GM06990 (cell line): ENCODE measurements around the gene MED29.

Experiments
- DNase-seq: peaks from one replicate; pipeline ENCODE4 v3.0.0-alpha.2; 2011; ENCODE audit not compliant: insufficient read length; ENCODE audit errors: extremely low read depth
- H3K27me3 ChIP-seq: replicated peaks from 2 replicates; pipeline ENCODE4 v1.6.0; 2011; ENCODE audit warnings: low read length; ENCODE audit not compliant: control insufficient read depth, insufficient read depth
- H3K36me3 ChIP-seq: 2 replicates; pipeline ENCODE4 v1.5.1; 2011; ENCODE audit warnings: low read length; ENCODE audit not compliant: control insufficient read depth, insufficient read depth
- H3K4me3 ChIP-seq: replicated peaks from 2 replicates; pipeline ENCODE4 v1.5.1; 2011; ENCODE audit warnings: low read depth, mild to moderate bottlenecking, control low read depth, low read length
- TF ChIP-seq, protein P1 (sequence below): IDR thresholded peaks from 2 replicates; pipeline ENCODE4 v1.5.1; 2011; ENCODE audit warnings: low read length, control low read depth, mild to moderate bottlenecking, inconsistent platforms; ENCODE audit not compliant: insufficient read depth, poor library complexity, severe bottlenecking

The MED29 gene

DNA sequence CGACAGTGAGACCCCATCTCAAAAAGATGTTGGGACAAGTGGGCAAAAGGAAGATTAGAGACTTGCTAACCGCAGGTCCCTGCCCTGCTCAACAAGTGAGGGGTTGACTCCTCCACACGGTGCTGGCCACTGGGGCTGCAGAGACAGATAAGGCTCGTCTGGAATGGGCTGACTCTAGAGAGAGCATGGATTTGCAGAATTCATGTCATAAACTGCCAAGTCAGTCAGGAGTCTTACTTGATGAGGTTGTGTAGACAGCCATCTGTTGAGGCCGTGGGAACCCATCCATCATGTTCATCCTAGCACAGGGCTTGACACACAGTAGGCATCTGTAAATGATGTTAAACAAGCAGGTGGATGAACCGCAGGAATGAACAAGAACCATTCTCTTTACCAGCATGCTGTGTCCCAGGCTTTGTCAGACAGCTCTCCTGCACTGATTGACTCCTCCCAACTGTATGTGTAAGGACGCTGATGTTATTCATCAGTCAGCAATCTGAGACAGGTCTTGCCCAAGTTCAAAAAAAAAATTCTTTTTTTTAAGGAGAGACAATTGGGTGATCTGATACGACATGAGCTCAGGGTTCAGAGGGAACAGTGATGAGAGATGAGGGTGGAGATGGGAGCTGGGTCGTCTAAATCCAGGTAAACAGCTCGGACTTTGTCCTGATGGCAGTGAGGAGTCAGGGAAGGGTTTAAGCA, 9.1 kb upstream of the MED29 start:
- no peak for DNase-seq
- H3K36me3 ChIP-seq, result peaks cover 36% of the 10 kb centered on the region
- no peak overlapping the region for H3K4me3 ChIP-seq
- TF ChIP-seq, protein P1, sequence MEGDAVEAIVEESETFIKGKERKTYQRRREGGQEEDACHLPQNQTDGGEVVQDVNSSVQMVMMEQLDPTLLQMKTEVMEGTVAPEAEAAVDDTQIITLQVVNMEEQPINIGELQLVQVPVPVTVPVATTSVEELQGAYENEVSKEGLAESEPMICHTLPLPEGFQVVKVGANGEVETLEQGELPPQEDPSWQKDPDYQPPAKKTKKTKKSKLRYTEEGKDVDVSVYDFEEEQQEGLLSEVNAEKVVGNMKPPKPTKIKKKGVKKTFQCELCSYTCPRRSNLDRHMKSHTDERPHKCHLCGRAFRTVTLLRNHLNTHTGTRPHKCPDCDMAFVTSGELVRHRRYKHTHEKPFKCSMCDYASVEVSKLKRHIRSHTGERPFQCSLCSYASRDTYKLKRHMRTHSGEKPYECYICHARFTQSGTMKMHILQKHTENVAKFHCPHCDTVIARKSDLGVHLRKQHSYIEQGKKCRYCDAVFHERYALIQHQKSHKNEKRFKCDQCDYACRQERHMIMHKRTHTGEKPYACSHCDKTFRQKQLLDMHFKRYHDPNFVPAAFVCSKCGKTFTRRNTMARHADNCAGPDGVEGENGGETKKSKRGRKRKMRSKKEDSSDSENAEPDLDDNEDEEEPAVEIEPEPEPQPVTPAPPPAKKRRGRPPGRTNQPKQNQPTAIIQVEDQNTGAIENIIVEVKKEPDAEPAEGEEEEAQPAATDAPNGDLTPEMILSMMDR, result no peak
- no peaks in the 10 kb centered on the region for H3K27me3 ChIP-seq

DNA sequence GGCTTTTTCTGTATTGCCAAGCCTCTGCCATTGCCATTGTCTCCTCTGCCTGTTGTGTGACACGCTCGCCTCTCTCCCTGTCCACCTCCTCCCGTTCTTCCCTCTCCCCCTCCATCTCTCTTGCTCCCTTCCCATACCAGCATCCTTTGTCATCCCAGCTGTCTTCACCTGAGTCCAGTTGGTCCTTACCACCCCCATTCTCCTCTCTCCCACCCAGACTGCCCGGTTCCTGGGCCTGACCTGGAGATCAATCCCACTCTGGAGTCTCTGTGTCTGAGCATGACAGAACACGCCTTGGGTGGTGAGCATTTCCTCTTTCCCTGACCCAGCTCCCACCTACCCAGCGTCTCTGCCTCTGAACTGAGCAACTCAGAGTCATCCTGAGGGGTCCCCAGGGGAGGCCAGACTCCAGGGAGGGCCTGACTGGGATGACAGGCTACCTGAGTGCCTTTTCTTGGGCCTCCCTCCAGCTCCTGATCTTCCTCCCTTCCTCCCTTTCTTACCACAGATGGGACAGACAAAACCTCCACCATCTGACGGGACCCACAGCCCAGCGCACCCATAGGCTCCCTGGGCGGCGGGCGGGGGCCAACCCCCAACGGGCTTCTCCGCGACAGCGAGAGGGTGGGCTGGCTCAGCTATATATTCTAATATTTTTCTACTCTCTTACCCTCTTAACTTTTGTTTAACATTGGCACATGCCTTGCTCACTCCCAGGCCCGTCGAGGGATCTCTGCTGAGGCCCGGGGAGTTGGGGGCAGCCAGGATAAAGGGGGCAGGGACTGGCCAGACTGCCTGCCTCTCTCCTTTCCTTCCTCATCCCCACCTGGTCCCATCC, 8.0 kb upstream of the MED29 start:
- H3K36me3 ChIP-seq, result peaks cover 29% of the 10 kb centered on the region
- no peak for DNase-seq

DNA sequence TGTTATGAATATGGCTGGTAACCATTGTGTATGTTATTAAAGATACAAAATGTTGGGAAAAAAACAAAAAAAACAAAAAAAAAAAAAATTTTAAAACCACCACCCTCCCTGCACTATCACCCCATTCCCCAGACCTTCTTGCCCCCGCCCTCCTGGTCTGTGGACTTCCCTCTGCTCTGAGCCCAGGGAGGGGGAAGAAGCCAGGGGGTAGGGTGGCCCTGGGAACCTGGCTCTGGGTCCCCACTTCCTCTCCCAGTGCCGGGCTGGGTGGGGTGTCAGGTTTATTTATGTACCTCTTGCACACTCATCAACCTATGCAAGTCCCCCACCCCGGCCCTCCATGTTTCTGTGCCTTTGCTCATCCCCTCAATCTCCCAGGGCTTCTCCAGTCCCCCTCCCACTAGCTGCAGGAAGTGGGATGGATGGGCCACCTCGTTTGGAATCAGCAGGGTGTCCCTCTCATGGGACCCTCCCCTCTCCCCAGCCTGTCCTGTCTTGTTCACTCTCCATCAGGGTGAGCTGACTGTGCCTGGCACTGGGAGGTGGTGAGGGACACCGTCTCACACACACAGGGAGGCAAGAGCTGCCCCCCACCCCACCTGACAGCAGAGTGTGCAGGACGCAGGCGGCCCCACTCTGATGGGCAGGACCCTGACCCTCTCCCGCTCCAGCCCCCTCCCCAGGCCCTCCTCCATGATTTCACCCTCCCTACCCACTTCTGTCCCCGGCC, 6.2 kb upstream of the MED29 start:
- H3K4me3 ChIP-seq, result no peak overlapping the region
- no peak for DNase-seq

More for the DNA sequence above, 8.0 kb upstream of the MED29 start:
- TF ChIP-seq, protein P1, result no peak
- no peak overlapping the region for H3K4me3 ChIP-seq
- H3K27me3 ChIP-seq, result no peaks in the 10 kb centered on the region

DNA sequence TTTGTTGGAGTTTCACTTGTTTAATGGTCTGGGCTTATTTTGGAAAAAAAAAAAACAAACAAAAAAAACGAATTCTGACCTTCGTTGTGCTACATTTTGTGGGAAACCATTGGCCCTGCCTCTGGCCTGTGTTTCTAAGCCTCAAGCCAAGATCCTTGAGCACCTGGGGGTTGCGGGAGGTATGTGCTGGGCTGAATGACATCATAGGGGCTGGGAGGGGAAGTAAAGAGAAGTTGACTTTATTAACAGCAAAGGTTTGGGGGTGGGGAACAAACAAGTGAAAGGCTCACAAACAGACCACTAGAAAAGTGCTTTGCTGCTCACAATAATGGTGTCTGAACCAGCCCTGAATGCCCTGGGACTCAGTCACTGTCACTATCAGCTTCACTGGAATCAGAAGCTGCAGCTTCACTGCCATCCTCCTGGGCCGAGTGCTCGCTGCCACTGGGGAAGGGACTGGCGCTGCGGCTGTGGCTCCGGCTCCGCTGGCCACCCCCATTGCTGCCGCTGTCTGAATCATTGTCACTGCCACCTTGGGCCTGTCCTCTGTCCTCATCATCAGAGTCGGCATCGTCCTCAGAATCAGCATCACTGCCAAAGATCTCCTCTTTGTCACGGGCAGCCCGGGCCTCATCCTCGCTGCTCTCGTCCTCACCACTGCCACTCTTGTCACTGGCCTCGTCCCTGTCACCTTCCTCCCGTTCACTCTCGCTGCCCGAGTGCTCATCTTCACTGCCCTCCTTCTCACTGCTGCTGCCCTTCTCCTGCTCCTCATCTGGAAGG, 5.4 kb upstream of the MED29 start:
- TF ChIP-seq, protein P1, result no peak
- H3K27me3 ChIP-seq, result no peaks in the 10 kb centered on the region
- DNase-seq, result no peak
- no peak overlapping the region for H3K4me3 ChIP-seq
- H3K36me3 ChIP-seq, result peaks cover 29% of the 10 kb centered on the region

More for the DNA sequence above, 6.2 kb upstream of the MED29 start:
- TF ChIP-seq, protein P1, result no peak
- no peaks in the 10 kb centered on the region for H3K27me3 ChIP-seq
- peaks cover 30% of the 10 kb centered on the region for H3K36me3 ChIP-seq

DNA sequence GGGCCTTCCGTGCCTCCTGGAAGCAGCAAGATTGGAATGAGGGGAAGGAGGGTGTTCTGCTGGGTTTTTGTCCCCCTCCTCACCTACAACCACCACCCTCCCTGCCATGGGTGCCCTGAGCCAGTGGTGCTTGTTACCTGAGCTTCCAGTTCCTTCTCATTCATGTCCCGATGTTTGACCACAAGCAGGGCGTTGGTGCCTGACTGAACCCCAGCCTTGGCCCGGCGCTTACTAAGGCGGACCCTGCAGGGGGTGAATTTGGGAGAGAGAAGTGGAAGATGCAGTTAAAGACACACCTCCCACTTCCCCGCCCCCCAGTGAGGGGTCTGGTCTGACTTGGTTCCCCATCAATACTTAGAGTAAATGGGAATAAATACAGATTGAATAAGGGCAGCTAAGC, 4.6 kb upstream of the MED29 start:
- DNase-seq, result no peak
- Histone ChIP-seq H3K27me3 (no peaks in the 10 kb centered on the region), H3K36me3 (peaks cover 25% of the 10 kb centered on the region), H3K4me3 (no peak overlapping the region)
- TF ChIP-seq, protein P1, result no peak
